ENCODE data around the gene PDE3B.
"Not testable (repeated sequence)": the region's sequence is repeated elsewhere in the genome, so short reads cannot be mapped to it uniquely, and the experiment has no call there.

DNA sequence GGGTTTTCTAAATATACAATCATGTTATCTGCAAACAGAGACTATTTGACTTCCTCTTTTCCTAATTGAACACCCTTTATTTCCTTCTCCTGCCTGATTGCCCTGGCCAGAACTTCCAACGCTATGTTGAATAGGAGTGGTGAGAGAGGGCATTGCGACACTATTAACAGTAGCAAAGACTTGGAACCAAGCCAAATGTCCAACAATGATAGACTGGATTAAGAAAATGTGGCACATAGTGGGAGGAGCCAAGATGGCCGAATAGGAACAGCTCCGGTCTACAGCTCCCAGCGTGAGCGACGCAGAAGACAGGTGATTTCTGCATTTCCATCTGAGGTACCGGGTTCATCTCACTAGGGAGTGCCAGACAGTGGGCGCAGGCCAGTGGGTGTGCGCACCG lies 72.1 kb downstream of the PDE3B start:
- not testable (repeated sequence) for TF ChIP-seq POLR2A, CTCF (IDR thresholded peaks at IDR 0.05)

All from breast epithelium (tissue), 3 donors.